Measurements from ENCODE around the gene KCNQ1.

DNA sequence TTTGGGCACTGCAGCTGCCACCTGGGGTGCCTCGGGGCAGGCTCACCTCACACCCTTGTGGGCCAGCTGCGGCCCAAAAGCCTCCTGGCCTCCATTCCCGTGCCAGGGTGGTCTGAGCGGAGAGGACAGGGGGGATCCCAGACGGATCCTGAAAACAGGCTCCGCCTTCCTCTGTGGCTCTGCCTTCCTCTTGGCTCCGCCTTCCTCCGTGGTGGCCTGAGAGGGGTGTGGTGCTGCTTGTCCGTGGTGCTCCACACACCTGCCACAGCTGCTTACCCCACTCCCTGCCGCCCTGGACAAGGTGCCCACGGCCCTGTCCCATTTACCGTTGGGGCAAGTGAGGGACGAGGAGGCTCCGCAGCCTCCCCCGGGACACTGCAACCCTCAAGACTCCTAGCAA is 278.1 kb downstream of the KCNQ1 start:
- TF ChIP-seq, protein P1, sequence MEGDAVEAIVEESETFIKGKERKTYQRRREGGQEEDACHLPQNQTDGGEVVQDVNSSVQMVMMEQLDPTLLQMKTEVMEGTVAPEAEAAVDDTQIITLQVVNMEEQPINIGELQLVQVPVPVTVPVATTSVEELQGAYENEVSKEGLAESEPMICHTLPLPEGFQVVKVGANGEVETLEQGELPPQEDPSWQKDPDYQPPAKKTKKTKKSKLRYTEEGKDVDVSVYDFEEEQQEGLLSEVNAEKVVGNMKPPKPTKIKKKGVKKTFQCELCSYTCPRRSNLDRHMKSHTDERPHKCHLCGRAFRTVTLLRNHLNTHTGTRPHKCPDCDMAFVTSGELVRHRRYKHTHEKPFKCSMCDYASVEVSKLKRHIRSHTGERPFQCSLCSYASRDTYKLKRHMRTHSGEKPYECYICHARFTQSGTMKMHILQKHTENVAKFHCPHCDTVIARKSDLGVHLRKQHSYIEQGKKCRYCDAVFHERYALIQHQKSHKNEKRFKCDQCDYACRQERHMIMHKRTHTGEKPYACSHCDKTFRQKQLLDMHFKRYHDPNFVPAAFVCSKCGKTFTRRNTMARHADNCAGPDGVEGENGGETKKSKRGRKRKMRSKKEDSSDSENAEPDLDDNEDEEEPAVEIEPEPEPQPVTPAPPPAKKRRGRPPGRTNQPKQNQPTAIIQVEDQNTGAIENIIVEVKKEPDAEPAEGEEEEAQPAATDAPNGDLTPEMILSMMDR (IDR thresholded peaks at IDR 0.05) = no peak
- TF ChIP-seq YY1 (IDR thresholded peaks at IDR 0.05; ENCODE audit: low read depth) (no peak), FOSL2 (IDR thresholded peaks at IDR 0.05; ENCODE audit: borderline replicate concordance, low read depth) (no peak), TCF12 (IDR thresholded peaks at IDR 0.05) (no peak), MXI1 (IDR thresholded peaks at IDR 0.05; ENCODE audit: low read depth, low read length) (no peak), EZH2phosphoT487 (IDR thresholded peaks at IDR 0.05; ENCODE audit: borderline replicate concordance, low read depth) (no peak)
- TF ChIP-seq, protein P2, sequence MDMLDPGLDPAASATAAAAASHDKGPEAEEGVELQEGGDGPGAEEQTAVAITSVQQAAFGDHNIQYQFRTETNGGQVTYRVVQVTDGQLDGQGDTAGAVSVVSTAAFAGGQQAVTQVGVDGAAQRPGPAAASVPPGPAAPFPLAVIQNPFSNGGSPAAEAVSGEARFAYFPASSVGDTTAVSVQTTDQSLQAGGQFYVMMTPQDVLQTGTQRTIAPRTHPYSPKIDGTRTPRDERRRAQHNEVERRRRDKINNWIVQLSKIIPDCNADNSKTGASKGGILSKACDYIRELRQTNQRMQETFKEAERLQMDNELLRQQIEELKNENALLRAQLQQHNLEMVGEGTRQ (IDR thresholded peaks at IDR 0.05; ENCODE audit: borderline replicate concordance, low read depth, low read length) = no peak
- TF ChIP-seq, protein P3, sequence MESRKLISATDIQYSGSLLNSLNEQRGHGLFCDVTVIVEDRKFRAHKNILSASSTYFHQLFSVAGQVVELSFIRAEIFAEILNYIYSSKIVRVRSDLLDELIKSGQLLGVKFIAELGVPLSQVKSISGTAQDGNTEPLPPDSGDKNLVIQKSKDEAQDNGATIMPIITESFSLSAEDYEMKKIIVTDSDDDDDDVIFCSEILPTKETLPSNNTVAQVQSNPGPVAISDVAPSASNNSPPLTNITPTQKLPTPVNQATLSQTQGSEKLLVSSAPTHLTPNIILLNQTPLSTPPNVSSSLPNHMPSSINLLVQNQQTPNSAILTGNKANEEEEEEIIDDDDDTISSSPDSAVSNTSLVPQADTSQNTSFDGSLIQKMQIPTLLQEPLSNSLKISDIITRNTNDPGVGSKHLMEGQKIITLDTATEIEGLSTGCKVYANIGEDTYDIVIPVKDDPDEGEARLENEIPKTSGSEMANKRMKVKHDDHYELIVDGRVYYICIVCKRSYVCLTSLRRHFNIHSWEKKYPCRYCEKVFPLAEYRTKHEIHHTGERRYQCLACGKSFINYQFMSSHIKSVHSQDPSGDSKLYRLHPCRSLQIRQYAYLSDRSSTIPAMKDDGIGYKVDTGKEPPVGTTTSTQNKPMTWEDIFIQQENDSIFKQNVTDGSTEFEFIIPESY (IDR thresholded peaks at IDR 0.05; ENCODE audit: borderline replicate concordance, low read depth) = no peak
- TF ChIP-seq, protein P4, sequence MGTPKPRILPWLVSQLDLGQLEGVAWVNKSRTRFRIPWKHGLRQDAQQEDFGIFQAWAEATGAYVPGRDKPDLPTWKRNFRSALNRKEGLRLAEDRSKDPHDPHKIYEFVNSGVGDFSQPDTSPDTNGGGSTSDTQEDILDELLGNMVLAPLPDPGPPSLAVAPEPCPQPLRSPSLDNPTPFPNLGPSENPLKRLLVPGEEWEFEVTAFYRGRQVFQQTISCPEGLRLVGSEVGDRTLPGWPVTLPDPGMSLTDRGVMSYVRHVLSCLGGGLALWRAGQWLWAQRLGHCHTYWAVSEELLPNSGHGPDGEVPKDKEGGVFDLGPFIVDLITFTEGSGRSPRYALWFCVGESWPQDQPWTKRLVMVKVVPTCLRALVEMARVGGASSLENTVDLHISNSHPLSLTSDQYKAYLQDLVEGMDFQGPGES (IDR thresholded peaks at IDR 0.05; ENCODE audit: low read depth, low read length) = no peak

Measured in SK-N-SH (cell line).